GM18873 (cell line): Measurements from ENCODE around the gene NAGA.
"Not testable (repeated sequence)": the region's sequence is repeated elsewhere in the genome, so short reads cannot be mapped to it uniquely, and the experiment has no call there.

Source experiments
- ATAC-seq: cut with Tn5 transposase; IDR thresholded peaks from one replicate; pipeline ENCODE4 v1.9.1; 2021; ENCODE audit warnings: mild to moderate bottlenecking, moderate library complexity, moderate number of reproducible peaks; ENCODE audit not compliant: unreplicated experiment, low FRiP score

The NAGA gene

GRCh38 chr22:42070517-42071422 lies at the start of gene NAGA:
TSS of gene NAGA (minus strand) at chr22:42070812. CDS start at chr22:42070297, 515 bp downstream.
- peak; percentile 85 for ATAC-seq

GRCh38 chr22:42116848-42117424 lies 46.3 kb upstream of the NAGA start:
- no peak for ATAC-seq

- ATAC-seq = not testable (repeated sequence)
These were observed 44.8 kb upstream of the NAGA start for GRCh38 chr22:42115420-42115830.

- ATAC-seq = no peak
These were observed 44.1 kb upstream of the NAGA start for GRCh38 chr22:42114721-42115120.

- ATAC-seq = not testable (repeated sequence)
These were observed 42.2 kb upstream of the NAGA start for GRCh38 chr22:42112793-42113192.

- ATAC-seq = no peak
These were observed 41.2 kb upstream of the NAGA start for GRCh38 chr22:42111798-42112197.

GRCh38 chr22:42108848-42109247 lies 38.2 kb upstream of the NAGA start:
- no peak for ATAC-seq

- ATAC-seq = not testable (repeated sequence)
These were observed 33.8 kb upstream of the NAGA start for GRCh38 chr22:42104332-42104860.

- no peak for ATAC-seq
These were observed 30.6 kb upstream of the NAGA start for GRCh38 chr22:42101199-42101598.

- ATAC-seq = no peak
These were observed 20.8 kb upstream of the NAGA start for GRCh38 chr22:42091455-42091782.

GRCh38 chr22:42090596-42091454 lies 20.2 kb upstream of the NAGA start, which contains the start of gene NDUFA6:
TSS of gene NDUFA6 (minus strand) at chr22:42090772. CDS start at chr22:42090744, 28 bp downstream.
- ATAC-seq = peak; percentile 91

GRCh38 chr22:42086051-42086450 lies 15.4 kb upstream of the NAGA start:
- ATAC-seq = no peak

GRCh38 chr22:42084874-42085273 lies 14.3 kb upstream of the NAGA start:
- ATAC-seq = no peak

GRCh38 chr22:42083119-42083518 lies 12.5 kb upstream of the NAGA start:
- ATAC-seq = no peak

- ATAC-seq = no peak
These were observed 9.7 kb upstream of the NAGA start for GRCh38 chr22:42080287-42080686.

GRCh38 chr22:42079319-42080251 lies 9.0 kb upstream of the NAGA start, which contains the start of gene SMDT1:
TSS of gene SMDT1 (plus strand) at chr22:42079700. CDS start at chr22:42079769, 69 bp downstream.
- peak; percentile 79 for ATAC-seq

- ATAC-seq = no peak
These were observed 8.1 kb upstream of the NAGA start for GRCh38 chr22:42078469-42079318.

- no peak for ATAC-seq
These were observed 7.0 kb upstream of the NAGA start for GRCh38 chr22:42077486-42078125.
